MM.1S (cell line): Measurements from ENCODE around the gene CCDC150.

Source experiments
- DNase-seq: peaks from one replicate; pipeline ENCODE4 v3.0.0-alpha.2; 2015
- H2AFZ ChIP-seq: fragments of 300-600 bp; sonication (generic); 2 replicates; pipeline ENCODE4 v1.6.0; 2016; ENCODE audit warnings: antibody characterized with exemption, low read length
- H3F3A ChIP-seq: fragments of 300-600 bp; sonication (generic); 2 replicates; pipeline ENCODE4 v1.6.1; 2016; ENCODE audit warnings: mild to moderate bottlenecking, antibody characterized with exemption, low read length, moderate library complexity, mixed read lengths; ENCODE audit not compliant: insufficient read depth
- H3K27ac ChIP-seq: fragments of 300-600 bp; sonication (generic); 2 replicates; pipeline ENCODE4 v1.5.1; 2016; ENCODE audit warnings: mild to moderate bottlenecking, low read length
- H3K27me3 ChIP-seq: fragments of 300-600 bp; sonication (generic); replicated peaks from 2 replicates; pipeline ENCODE4 v1.6.0; 2016; ENCODE audit warnings: low read length; ENCODE audit not compliant: insufficient read depth
- H3K36me3 ChIP-seq: fragments of 300-600 bp; sonication (generic); replicated peaks from 2 replicates; pipeline ENCODE4 v1.6.1; 2016; ENCODE audit warnings: mild to moderate bottlenecking, low read length, mixed read lengths; ENCODE audit not compliant: insufficient read depth
- H3K4me1 ChIP-seq: fragments of 300-600 bp; sonication (generic); 2 replicates; pipeline ENCODE4 v1.6.1; 2016; ENCODE audit warnings: low read length, mixed read lengths
- H3K4me2 ChIP-seq: fragments of 300-600 bp; sonication (generic); 2 replicates; pipeline ENCODE4 v1.6.0; 2016; ENCODE audit warnings: low read depth, low read length
- H3K4me3 ChIP-seq: fragments of 300-600 bp; sonication (generic); 2 replicates; pipeline ENCODE4 v1.5.1; 2016; ENCODE audit warnings: low read length, mixed read lengths
- H3K79me2 ChIP-seq: fragments of 300-600 bp; sonication (generic); 2 replicates; pipeline ENCODE4 v1.6.1; 2016; ENCODE audit warnings: mixed run types, low read length, mixed read lengths
- H3K9ac ChIP-seq: fragments of 300-600 bp; sonication (generic); 2 replicates; pipeline ENCODE4 v1.6.1; 2016; ENCODE audit warnings: low read length, mixed read lengths
- H3K9me2 ChIP-seq: fragments of 300-600 bp; sonication (generic); replicated peaks from 2 replicates; pipeline ENCODE4 v1.6.1; 2016; ENCODE audit warnings: mild to moderate bottlenecking, low read length, mixed read lengths; ENCODE audit not compliant: insufficient read depth
- H3K9me3 ChIP-seq: fragments of 300-600 bp; sonication (generic); replicated peaks from 2 replicates; pipeline ENCODE4 v1.6.1; 2016; ENCODE audit warnings: mild to moderate bottlenecking, low read length, mixed read lengths; ENCODE audit not compliant: insufficient read depth
- H4K20me1 ChIP-seq: fragments of 300-600 bp; sonication (generic); 2 replicates; pipeline ENCODE4 v1.6.1; 2016; ENCODE audit warnings: mild to moderate bottlenecking, low read length, moderate library complexity, mixed read lengths; ENCODE audit not compliant: insufficient read depth
- CTCF ChIP-seq: fragments of 300-600 bp; sonication (generic); IDR thresholded peaks from 2 replicates; pipeline ENCODE4 v1.5.1; 2016; ENCODE audit warnings: antibody characterized with exemption, low read length, mixed read lengths
- EZH2 ChIP-seq: fragments of 300-600 bp; sonication (generic); optimal IDR thresholded peaks from 2 replicates; pipeline ENCODE3; 2017; ENCODE audit warnings: low read depth, mild to moderate bottlenecking, antibody characterized with exemption, low read length, mixed read lengths
- EZH2phosphoT487 ChIP-seq: fragments of 300-600 bp; sonication (generic); IDR thresholded peaks from 2 replicates; pipeline ENCODE4 v1.6.1; 2018; ENCODE audit warnings: antibody characterized with exemption, low read length

CCDC150 gene

GRCh38 chr2:196677404-196677803 is 37.9 kb downstream of the CCDC150 start:
- no peaks in the 10 kb centered on the region for H3K9me2 ChIP-seq
- no peaks in the 10 kb centered on the region for H3F3A ChIP-seq
- no peaks in the 10 kb centered on the region for H4K20me1 ChIP-seq
- H3K27me3 ChIP-seq: no peaks in the 10 kb centered on the region
- no peak overlapping the region for H3K9ac ChIP-seq
- H2AFZ ChIP-seq: no peak overlapping the region
- no peak overlapping the region for H3K4me3 ChIP-seq
- no peaks in the 10 kb centered on the region for H3K79me2 ChIP-seq
- no peak overlapping the region for H3K27ac ChIP-seq
- H3K9me3 ChIP-seq: no peaks in the 10 kb centered on the region
- no peak for TF ChIP-seq EZH2phosphoT487
- TF ChIP-seq EZH2: no peak
- no peak for TF ChIP-seq CTCF
- no peak overlapping the region for H3K4me2 ChIP-seq
- no peaks in the 10 kb centered on the region for H3K36me3 ChIP-seq
- H3K4me1 ChIP-seq: no peaks in the 10 kb centered on the region
- no peak for DNase-seq

- Histone ChIP-seq H4K20me1 (no peaks in the 10 kb centered on the region), H3K9ac (no peak overlapping the region), H3K79me2 (no peaks in the 10 kb centered on the region), H3K4me3 (no peak overlapping the region), H3K4me1 (no peaks in the 10 kb centered on the region), H3K4me2 (no peak overlapping the region), H3K27me3 (no peaks in the 10 kb centered on the region), H3K9me3 (no peaks in the 10 kb centered on the region), H2AFZ (no peak overlapping the region), H3K27ac (no peak overlapping the region), H3K9me2 (no peaks in the 10 kb centered on the region), H3F3A (no peaks in the 10 kb centered on the region), H3K36me3 (no peaks in the 10 kb centered on the region)
- TF ChIP-seq EZH2phosphoT487 (no peak), EZH2 (no peak), CTCF (no peak)
- no peak for DNase-seq
These were observed 39.9 kb downstream of the CCDC150 start for GRCh38 chr2:196679368-196679767.

DNA sequence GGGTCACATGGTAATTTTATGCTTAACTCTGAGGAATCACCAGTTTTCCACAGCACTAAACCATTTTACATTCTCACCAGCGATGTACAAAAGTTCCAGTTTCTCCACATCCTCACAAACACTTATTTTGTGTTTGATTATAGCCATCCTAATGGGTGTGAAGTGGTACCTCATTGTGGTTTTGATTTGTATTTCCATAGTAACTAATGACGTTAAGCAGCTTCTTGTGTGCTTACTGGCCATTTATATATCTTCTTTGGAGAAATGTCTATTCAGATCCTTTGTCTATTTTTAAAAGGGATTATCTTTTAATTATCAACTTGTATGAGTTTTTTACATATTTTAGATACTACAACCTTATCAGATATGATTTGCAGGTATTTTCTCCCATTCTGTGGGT is 42.0 kb downstream of the CCDC150 start:
- Histone ChIP-seq H3K36me3 (no peaks in the 10 kb centered on the region), H3K79me2 (no peaks in the 10 kb centered on the region), H3K27me3 (no peaks in the 10 kb centered on the region), H3K9ac (no peak overlapping the region), H3K9me2 (no peaks in the 10 kb centered on the region), H3K4me3 (no peak overlapping the region), H3K9me3 (no peaks in the 10 kb centered on the region), H2AFZ (no peak overlapping the region), H3F3A (no peaks in the 10 kb centered on the region), H3K4me2 (no peak overlapping the region), H3K27ac (no peak overlapping the region), H4K20me1 (no peaks in the 10 kb centered on the region), H3K4me1 (no peaks in the 10 kb centered on the region)
- DNase-seq: no peak
- TF ChIP-seq CTCF: no peak
- TF ChIP-seq EZH2phosphoT487: no peak
- no peak for TF ChIP-seq EZH2
